Measurements from ENCODE around the gene ATP11A. TPM values are rescaled to one million over a fixed set of nuclear protein-coding genes. Genes with fewer than 3 reads are reported as not detected.

Gene ATP11A
- total RNA-seq, 1 donor from 2014 or later, result 90.4 TPM

- H3K36me3 Mint-ChIP-seq (ENCODE audit: low read depth), result peaks cover 46% of the 10 kb centered on the region
- no peak overlapping the region for H3K27ac Mint-ChIP-seq
- H3K27me3 Mint-ChIP-seq (ENCODE audit: insufficient read depth), result no peaks in the 10 kb centered on the region
- intact Hi-C loops (cut with micrococcal nuclease), result no loop called here
- H3K4me3 Mint-ChIP-seq, result no peak overlapping the region
- H3K4me1 Mint-ChIP-seq (ENCODE audit: low read depth), result no peaks in the 10 kb centered on the region
- no peak for DNase-seq (ENCODE audit: low spot score)
- no peaks in the 10 kb centered on the region for H3K9me3 Mint-ChIP-seq
Measured at GRCh38 chr13:112831196-112831595, 141.4 kb downstream of the ATP11A start.

- H3K4me3 Mint-ChIP-seq, result no peak overlapping the region
- no peak overlapping the region for H3K27ac Mint-ChIP-seq
- H3K9me3 Mint-ChIP-seq, result no peaks in the 10 kb centered on the region
- intact Hi-C loops (cut with micrococcal nuclease), result no loop called here
- no peaks in the 10 kb centered on the region for H3K27me3 Mint-ChIP-seq (ENCODE audit: insufficient read depth)
- DNase-seq (ENCODE audit: low spot score), result no peak
- no peaks in the 10 kb centered on the region for H3K4me1 Mint-ChIP-seq (ENCODE audit: low read depth)
- peaks cover 47% of the 10 kb centered on the region for H3K36me3 Mint-ChIP-seq (ENCODE audit: low read depth)
Measured at GRCh38 chr13:112831801-112832200, 142.0 kb downstream of the ATP11A start.

- Mint-ChIP-seq H3K9me3 (no peaks in the 10 kb centered on the region), H3K4me1 (ENCODE audit: low read depth) (no peaks in the 10 kb centered on the region), H3K27ac (no peak overlapping the region), H3K4me3 (no peak overlapping the region), H3K36me3 (ENCODE audit: low read depth) (peaks cover 47% of the 10 kb centered on the region), H3K27me3 (ENCODE audit: insufficient read depth) (no peaks in the 10 kb centered on the region)
- DNase-seq (ENCODE audit: low spot score), result no peak
- intact Hi-C loops (cut with micrococcal nuclease), result no loop called here
Measured at GRCh38 chr13:112832811-112833210, 143.0 kb downstream of the ATP11A start.

- Mint-ChIP-seq H3K4me1 (ENCODE audit: low read depth) (no peaks in the 10 kb centered on the region), H3K36me3 (ENCODE audit: low read depth) (peaks cover 42% of the 10 kb centered on the region), H3K27ac (no peak overlapping the region), H3K4me3 (no peak overlapping the region), H3K27me3 (ENCODE audit: insufficient read depth) (no peaks in the 10 kb centered on the region), H3K9me3 (no peaks in the 10 kb centered on the region)
- DNase-seq (ENCODE audit: low spot score), result no peak
- intact Hi-C loops (cut with micrococcal nuclease), result no loop called here
Measured at GRCh38 chr13:112833551-112834257, 143.9 kb downstream of the ATP11A start.

GRCh38 chr13:112835344-112835743 lies 145.5 kb downstream of the ATP11A start:
- H3K4me1 Mint-ChIP-seq (ENCODE audit: low read depth), result no peaks in the 10 kb centered on the region
- no peak overlapping the region for H3K4me3 Mint-ChIP-seq
- H3K36me3 Mint-ChIP-seq (ENCODE audit: low read depth), result peaks cover 46% of the 10 kb centered on the region
- H3K27me3 Mint-ChIP-seq (ENCODE audit: insufficient read depth), result no peaks in the 10 kb centered on the region
- no peak for DNase-seq (ENCODE audit: low spot score)
- H3K27ac Mint-ChIP-seq, result no peak overlapping the region
- intact Hi-C loops (cut with micrococcal nuclease), result no loop called here
- H3K9me3 Mint-ChIP-seq, result no peaks in the 10 kb centered on the region

- Mint-ChIP-seq H3K36me3 (ENCODE audit: low read depth) (peaks cover 46% of the 10 kb centered on the region), H3K27me3 (ENCODE audit: insufficient read depth) (no peaks in the 10 kb centered on the region), H3K4me1 (ENCODE audit: low read depth) (no peaks in the 10 kb centered on the region), H3K4me3 (no peak overlapping the region), H3K27ac (no peak overlapping the region), H3K9me3 (no peaks in the 10 kb centered on the region)
- DNase-seq (ENCODE audit: low spot score), result no peak
- intact Hi-C loops (cut with micrococcal nuclease), result no loop called here
Measured at GRCh38 chr13:112835796-112836195, 146.0 kb downstream of the ATP11A start.

- H3K36me3 Mint-ChIP-seq (ENCODE audit: low read depth), result peaks cover 34% of the 10 kb centered on the region
- intact Hi-C loops (cut with micrococcal nuclease), result no loop called here
Measured at GRCh38 chr13:112836940-112837339, 147.1 kb downstream of the ATP11A start.

GRCh38 chr13:112837371-112838037 lies 147.7 kb downstream of the ATP11A start:
- no peaks in the 10 kb centered on the region for H3K4me1 Mint-ChIP-seq (ENCODE audit: low read depth)
- intact Hi-C loops (cut with micrococcal nuclease), result no loop called here
- no peak overlapping the region for H3K27ac Mint-ChIP-seq
- DNase-seq (ENCODE audit: low spot score), result no peak
- H3K9me3 Mint-ChIP-seq, result no peaks in the 10 kb centered on the region
- no peak overlapping the region for H3K4me3 Mint-ChIP-seq
- H3K27me3 Mint-ChIP-seq (ENCODE audit: insufficient read depth), result no peaks in the 10 kb centered on the region
- H3K36me3 Mint-ChIP-seq (ENCODE audit: low read depth), result peaks cover 32% of the 10 kb centered on the region

More at GRCh38 chr13:112836940-112837339, 147.1 kb downstream of the ATP11A start:
- Mint-ChIP-seq H3K27me3 (ENCODE audit: insufficient read depth) (no peaks in the 10 kb centered on the region), H3K9me3 (no peaks in the 10 kb centered on the region), H3K4me3 (no peak overlapping the region), H3K27ac (no peak overlapping the region), H3K4me1 (ENCODE audit: low read depth) (no peaks in the 10 kb centered on the region)
- no peak for DNase-seq (ENCODE audit: low spot score)

- Mint-ChIP-seq H3K27me3 (ENCODE audit: insufficient read depth) (no peaks in the 10 kb centered on the region), H3K9me3 (no peaks in the 10 kb centered on the region), H3K27ac (no peak overlapping the region), H3K4me1 (ENCODE audit: low read depth) (no peaks in the 10 kb centered on the region), H3K36me3 (ENCODE audit: low read depth) (peaks cover 25% of the 10 kb centered on the region), H3K4me3 (no peak overlapping the region)
- DNase-seq (ENCODE audit: low spot score), result no peak
- intact Hi-C loops (cut with micrococcal nuclease), result no loop called here
Measured at GRCh38 chr13:112838038-112838841, 148.4 kb downstream of the ATP11A start.

- DNase-seq (ENCODE audit: low spot score), result no peak
- peaks cover 24% of the 10 kb centered on the region for H3K36me3 Mint-ChIP-seq (ENCODE audit: low read depth)
- H3K27ac Mint-ChIP-seq, result no peak overlapping the region
- intact Hi-C loops (cut with micrococcal nuclease), result no loop called here
- H3K9me3 Mint-ChIP-seq, result no peaks in the 10 kb centered on the region
- H3K4me3 Mint-ChIP-seq, result no peak overlapping the region
- no peaks in the 10 kb centered on the region for H3K4me1 Mint-ChIP-seq (ENCODE audit: low read depth)
- no peaks in the 10 kb centered on the region for H3K27me3 Mint-ChIP-seq (ENCODE audit: insufficient read depth)
Measured at GRCh38 chr13:112838842-112839117, 148.9 kb downstream of the ATP11A start.

GRCh38 chr13:112839356-112840105 lies 149.7 kb downstream of the ATP11A start:
- DNase-seq (ENCODE audit: low spot score), result no peak
- Mint-ChIP-seq H3K27ac (no peak overlapping the region), H3K4me1 (ENCODE audit: low read depth) (no peaks in the 10 kb centered on the region), H3K27me3 (ENCODE audit: insufficient read depth) (no peaks in the 10 kb centered on the region), H3K4me3 (no peak overlapping the region), H3K36me3 (ENCODE audit: low read depth) (peaks cover 22% of the 10 kb centered on the region), H3K9me3 (no peaks in the 10 kb centered on the region)
- intact Hi-C loops (cut with micrococcal nuclease), result no loop called here

- no peak overlapping the region for H3K4me3 Mint-ChIP-seq
- H3K9me3 Mint-ChIP-seq, result no peaks in the 10 kb centered on the region
- H3K27ac Mint-ChIP-seq, result peak overlapping the region; percentile 68
- no peaks in the 10 kb centered on the region for H3K27me3 Mint-ChIP-seq (ENCODE audit: insufficient read depth)
- no peaks in the 10 kb centered on the region for H3K4me1 Mint-ChIP-seq (ENCODE audit: low read depth)
- DNase-seq (ENCODE audit: low spot score), result no peak
- intact Hi-C loops (cut with micrococcal nuclease), result no loop called here
- peaks cover 21% of the 10 kb centered on the region for H3K36me3 Mint-ChIP-seq (ENCODE audit: low read depth)
Measured at GRCh38 chr13:112840472-112841302, 150.8 kb downstream of the ATP11A start.

Data from activated T-helper 1 cell treated with anti-CD3 and anti-CD28 coated beads, Interleukin-12 subunit alpha, Interleukin-12 subunit beta, Interleukin-2, Interleukin-4 antibody, amounts not matched to agents 30 ng/mL and 10 ng/mL and 1 ng/mL, durations not matched to agents 14 hours and 24 hours and 36 hours (primary cell).